ENCODE results near the gene HSPA6. TPM values are rescaled to one million over a fixed set of nuclear protein-coding genes. Genes with fewer than 3 reads are reported as not detected.
"Not testable (repeated sequence)": the region's sequence is repeated elsewhere in the genome, so short reads cannot be mapped to it uniquely, and the experiment has no call there.

HSPA6 gene
- 1 to 10 TPM in 2 of 5 donors, under 1 TPM in 3; 0.78 to 1.7 (median 0.88) TPM for polyA plus RNA-seq (ENCODE audit: insufficient read depth in 1 of 5, insufficient read length in 5 of 5, low replicate concordance in 1 of 5)
- long read RNA-seq, donor 1 = 0 reads
- long read RNA-seq, donor 2 = 0 reads
- long read RNA-seq, donor 3 = 0 reads
- long read RNA-seq, donor 4 = 0 reads
- long read RNA-seq, donor 5 = 0 reads
- long read RNA-seq, donor 6 = 0 reads
- long read RNA-seq, donor 7 = 0 reads
- long read RNA-seq, donor 8 = 0 reads

DNA sequence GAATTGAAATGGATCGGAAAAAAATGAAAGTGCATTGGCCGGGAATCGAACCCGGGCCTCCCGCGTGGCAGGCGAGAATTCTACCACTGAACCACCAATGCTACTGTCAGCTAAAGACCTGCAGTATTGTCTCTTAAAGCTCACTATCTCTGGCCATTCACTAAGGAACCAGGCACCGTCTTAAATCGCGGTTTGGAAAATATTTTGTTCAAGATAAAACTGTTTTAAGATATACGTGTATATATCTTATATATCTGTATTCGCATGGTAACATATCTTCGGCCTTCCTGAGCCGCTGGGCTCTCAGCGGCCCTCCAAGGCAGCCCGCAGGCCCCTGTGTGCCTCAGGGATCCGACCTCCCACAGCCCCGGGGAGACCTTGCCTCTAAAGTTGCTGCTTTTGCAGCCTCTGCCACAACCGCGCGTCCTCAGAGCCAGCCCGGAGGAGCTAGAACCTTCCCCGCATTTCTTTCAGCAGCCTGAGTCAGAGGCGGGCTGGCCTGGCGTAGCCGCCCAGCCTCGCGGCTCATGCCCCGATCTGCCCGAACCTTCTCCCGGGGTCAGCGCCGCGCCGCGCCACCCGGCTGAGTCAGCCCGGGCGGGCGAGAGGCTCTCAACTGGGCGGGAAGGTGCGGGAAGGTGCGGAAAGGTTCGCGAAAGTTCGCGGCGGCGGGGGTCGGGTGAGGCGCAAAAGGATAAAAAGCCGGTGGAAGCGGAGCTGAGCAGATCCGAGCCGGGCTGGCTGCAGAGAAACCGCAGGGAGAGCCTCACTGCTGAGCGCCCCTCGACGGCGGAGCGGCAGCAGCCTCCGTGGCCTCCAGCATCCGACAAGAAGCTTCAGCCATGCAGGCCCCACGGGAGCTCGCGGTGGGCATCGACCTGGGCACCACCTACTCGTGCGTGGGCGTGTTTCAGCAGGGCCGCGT is at the start of gene HSPA6:
Gene HSPA6 (plus strand): TSS at position 724 of the 925 bp plus-strand sequence. CDS start 119 bp downstream, at position 843.
- peak; percentile 81 to 90 for DNase-seq

DNA sequence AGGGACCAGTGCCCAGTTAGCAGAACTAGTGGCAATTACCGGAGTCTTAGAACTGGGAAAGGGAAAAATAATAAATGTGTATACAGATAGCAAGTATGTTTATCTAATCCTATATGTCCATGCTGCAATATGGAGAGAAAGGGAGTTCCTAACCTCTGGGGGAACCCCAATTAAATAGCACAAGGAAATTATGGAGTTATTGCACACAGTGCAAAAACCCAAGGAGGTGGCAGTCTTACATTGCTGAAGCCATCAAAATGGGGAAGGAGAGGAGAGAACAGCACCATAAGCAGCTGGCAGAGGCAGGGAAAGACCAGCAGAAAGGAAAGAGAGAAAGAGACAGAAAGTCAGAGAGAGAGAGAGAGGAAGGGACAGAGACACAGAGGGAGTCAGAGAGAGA is 46.6 kb upstream of the HSPA6 start:
- DNase-seq = not testable (repeated sequence)

DNA sequence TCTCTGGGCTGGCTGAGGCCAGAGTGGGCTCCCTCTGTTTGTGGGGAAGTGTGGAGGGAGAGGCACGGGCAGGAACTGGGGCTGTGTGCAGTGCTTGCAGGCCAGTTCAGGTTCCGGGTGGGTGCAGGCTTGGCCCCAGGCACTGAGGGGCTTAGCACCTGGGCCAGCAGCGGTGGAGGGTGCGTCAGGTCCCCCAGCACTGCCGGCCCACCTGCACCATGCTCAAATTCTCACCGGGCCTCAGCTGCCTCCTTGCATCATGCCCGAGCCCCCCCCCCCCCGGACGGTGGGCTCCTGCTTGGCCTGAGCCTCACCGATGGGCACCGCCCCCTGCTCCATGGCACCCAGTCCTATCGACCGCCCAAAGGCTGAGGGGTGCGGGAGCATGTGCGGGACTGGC is 45.4 kb upstream of the HSPA6 start:
- DNase-seq = no peak

DNA sequence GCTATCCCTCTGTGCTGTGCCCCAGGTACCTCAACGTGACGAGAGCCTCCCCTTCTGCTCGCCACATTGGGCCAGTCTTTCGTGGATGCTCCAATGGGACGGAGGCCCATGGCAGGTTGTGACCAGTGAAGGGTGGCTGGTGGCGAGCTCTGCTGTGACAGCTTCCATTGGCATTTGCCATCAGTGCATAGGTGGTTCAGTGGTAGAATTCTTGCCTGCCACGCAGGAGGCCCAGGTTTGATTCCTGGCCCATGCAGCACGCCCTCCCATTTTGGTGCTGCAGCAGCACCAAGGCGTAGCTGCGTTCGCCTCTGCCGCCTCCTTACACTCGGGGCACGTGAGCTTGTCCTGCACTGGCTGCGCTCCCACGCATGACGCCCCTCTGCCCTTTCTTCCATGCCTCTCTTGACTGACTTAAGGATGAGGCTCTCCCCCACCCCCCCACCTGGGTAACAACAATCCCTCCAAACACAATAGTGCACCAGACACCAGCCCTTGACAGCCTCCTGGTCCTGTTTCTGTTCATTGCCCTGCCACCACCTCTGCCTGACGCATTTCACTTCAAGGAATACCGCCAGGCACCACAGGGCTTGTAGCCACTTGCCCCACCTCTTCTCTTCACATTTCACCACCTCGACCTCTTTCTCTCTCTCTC is 43.8 kb upstream of the HSPA6 start:
- DNase-seq = no peak

- DNase-seq = no peak
Observed at GRCh38 chr1:161481624-161482392, 42.5 kb upstream of the HSPA6 start.

DNA sequence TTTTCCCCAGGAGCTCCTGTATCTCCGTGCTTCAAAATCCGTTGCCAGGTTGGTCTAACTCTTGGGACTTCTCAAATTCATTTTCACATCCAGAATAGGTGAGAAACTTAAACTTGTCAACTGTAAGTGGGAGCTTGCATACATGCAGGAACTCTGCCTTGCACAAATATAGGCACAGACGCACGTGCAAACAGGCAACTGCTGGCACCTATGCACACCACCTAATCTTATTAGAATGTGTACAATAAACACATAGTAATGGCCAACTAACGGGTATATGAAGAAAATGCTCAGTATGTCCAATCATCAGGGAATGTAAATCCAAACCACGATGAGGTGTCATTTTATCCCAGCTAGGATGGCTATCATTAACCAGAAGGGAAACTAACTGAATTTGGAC is 41.7 kb upstream of the HSPA6 start:
- no peak for DNase-seq

- no peak for DNase-seq
Observed at GRCh38 chr1:161483361-161483760, 41.0 kb upstream of the HSPA6 start.

GRCh38 chr1:161484613-161485012 is 39.7 kb upstream of the HSPA6 start:
- no peak for DNase-seq

DNA sequence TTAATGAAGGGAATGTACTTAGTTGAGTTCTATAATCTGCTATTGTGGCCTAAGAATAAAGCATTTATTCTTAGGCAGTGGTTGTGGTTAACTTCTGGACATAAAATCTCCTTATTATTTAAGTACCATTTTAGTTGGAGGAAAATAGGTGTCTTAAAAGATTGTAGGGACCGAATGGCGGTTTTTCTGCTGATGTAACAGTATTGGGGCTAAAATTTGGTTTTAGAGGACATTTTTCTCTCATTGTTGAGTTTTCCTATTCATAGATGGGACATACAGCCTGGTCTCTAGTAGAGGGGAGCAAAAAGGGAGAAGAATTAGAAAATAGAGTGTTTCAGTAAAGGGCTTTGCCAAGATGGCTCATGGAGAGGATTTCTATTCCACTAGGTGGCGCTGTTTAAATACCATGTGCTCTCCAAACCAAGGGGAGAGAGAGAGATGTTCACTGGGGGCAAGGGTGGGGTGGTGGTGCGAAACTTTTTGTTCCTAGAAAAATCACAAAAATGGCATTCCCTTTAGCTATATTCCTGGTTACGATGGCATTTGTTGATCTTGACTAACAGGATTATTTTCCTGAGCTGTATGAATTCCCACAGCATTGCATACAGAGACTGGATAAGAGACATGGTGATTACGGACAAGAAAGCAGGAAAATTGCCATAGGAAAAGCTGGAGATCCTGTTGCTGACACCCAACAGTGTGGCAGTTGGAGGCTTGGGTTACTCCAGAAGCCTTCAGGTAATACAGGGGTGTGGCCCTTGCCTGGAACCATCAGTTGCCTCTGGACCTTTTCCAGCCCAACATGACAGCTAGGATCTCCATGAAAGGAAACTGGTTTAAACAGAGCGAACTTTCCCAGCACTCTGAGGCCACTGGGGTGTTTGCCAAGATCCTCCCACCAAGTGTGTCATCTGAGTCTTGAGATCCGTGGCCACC is 37.3 kb upstream of the HSPA6 start:
- DNase-seq = peak; percentile 36 to 62

DNA sequence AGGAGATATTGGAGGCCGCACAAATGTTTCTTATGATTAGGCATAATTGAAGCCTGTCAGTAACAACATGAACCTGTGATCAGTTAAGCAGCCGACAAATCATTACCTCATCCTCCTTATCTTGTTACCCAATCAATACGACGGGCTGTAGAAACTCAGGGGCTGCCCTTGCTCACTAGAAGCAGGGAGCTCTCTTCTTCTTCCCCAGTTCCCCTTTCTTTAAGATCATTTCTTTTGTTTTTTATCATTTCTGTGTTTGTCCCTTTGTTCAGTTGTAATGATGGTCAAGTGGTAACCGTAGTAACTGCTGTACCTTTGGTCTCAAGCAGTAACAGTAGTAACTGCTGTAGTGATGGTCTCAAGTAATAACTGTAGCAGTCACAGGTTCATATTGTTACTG is 32.9 kb upstream of the HSPA6 start:
- no peak for DNase-seq

GRCh38 chr1:161492827-161493226 is 31.5 kb upstream of the HSPA6 start:
- DNase-seq = no peak

- no peak for DNase-seq
Observed at GRCh38 chr1:161494091-161494735, 30.1 kb upstream of the HSPA6 start.

- DNase-seq = no peak
Observed at GRCh38 chr1:161495490-161495889, 28.9 kb upstream of the HSPA6 start.

DNA sequence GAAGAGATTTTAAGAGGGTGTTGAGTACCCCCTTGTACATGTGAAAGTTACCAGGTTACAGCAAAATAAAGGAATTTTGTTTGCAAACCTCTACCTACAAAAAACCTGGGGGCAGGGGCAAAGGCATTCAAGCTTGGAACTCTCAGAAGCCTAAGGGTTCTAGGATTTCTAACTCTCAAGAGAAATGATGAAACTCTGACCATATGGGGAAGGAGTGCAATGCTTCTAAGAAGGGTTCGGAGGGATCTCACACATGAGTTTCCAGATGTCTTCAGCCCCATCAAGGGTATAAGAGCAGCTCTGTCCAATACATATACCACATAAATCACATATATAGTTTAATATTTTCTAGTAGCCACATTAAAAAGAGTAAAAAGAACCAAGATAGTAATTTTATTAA is 26.4 kb upstream of the HSPA6 start:
- no peak for DNase-seq

- no peak for DNase-seq
Observed at GRCh38 chr1:161498646-161499045, 25.7 kb upstream of the HSPA6 start.

GRCh38 chr1:161499099-161500039 is 25.0 kb upstream of the HSPA6 start:
- DNase-seq = no peak

- no peak for DNase-seq
Observed at GRCh38 chr1:161501234-161501633, 23.1 kb upstream of the HSPA6 start.

DNA sequence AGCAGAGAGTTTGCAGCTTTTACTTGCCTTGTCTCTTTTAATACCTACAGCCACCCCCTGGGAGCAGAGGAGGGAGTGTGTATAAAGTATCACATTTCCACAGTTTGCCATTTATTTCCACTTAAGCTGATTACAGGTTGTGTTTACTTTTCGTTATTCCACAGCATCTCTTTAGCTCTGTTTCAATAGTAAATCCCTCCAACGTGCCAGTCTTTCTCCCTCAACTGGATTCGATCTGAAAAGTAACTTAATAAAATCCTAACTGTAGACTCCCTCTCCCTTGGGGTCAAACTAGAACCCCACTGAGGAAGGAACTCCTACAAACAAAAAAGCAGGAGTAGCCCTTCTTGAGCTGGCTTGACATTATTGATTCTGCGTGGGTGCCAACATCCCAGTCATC is 22.2 kb upstream of the HSPA6 start:
- no peak for DNase-seq
